GM21367 (cell line): Measurements from ENCODE around the gene RBBP8NL.
"Not testable (repeated sequence)": the region's sequence is repeated elsewhere in the genome, so short reads cannot be mapped to it uniquely, and the experiment has no call there.

Experiments used
- ATAC-seq: cut with Tn5 transposase; IDR thresholded peaks from one replicate; pipeline ENCODE4 v1.9.1; 2021; ENCODE audit not compliant: unreplicated experiment

RBBP8NL gene

DNA sequence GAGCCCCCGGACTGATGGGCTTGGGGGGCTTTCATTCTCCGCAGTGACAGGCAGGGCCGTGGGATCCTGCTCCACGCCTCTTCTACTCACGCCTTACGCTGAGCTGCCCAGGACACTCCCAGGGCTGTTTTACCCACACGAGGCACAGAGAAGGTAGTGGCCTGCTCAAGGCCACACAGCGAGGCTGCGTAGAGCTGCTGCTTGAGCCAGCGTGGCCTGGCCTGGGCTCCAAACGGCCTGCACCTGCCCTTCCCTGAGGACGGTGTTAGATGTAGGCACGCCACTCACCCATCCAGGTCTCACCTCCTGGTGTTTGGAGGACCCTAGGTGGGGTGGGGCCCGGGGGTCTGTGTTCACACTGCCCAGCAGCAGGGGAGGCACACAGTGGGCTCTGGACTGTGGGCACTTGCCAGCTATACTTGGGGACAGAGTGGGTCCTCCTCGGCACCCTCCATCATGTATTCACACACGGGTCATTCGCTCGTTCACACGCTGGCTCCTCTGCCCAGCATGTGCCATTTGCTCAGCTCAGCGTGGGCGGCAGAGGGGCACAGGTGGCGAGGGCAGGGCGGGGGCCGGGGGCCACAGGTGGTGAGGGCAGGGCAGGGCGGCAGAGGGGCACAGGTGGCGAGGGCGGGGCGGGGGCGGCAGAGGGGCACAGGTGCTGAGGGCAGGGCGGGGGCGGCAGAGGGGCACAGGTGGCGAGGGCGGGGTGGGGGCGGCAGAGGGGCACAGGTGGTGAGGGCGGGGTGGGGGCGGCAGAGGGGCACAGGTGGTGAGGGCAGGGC lies 18.4 kb upstream of the RBBP8NL start:
- ATAC-seq: no peak

DNA sequence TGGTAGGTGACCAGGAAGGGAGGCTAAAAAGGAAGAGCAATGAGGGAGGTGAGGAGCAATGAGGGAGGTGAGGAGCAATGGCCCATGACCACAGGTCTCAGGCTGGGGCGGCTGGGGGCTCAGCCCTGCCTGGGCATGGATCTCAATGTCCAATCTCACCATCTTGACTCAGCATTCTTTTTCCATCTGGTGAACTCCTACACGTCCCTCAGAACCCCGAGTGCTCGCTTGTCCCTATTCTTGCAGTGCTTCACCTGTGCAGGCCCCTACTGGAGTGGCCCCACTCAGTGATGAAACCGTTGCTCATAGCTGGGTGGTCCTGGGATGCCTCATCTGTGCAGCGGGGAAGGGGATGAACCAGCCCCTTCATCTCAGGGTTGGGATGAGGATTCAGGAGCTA lies 16.9 kb upstream of the RBBP8NL start:
- ATAC-seq: no peak

DNA sequence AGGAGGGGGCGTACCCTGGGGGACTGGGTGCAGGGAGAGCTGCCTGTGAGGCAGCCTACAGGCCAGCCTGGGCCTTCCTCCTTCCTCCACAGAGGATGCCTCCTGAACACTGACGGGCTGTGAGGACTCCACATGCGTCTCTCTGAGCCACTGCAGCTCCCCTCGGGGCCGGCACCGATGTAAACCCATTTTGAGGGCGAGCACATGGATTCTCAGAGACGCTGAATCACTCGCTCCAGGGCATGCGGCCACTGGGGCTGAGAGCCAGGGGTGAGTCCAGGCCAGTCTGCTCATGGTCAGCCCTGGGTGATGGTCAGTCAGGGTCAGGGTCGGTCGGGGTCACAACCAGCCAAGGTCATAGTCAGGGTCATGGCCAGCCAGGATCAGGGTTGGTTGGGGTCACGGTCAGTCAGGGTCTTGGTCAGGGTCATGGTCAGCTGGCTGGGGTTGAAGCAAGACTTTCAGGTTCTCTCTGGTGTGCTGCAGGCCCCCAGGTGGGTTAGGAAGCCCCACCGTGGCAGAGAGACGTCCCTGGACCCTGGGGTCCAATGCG lies 14.7 kb upstream of the RBBP8NL start:
- no peak for ATAC-seq

DNA sequence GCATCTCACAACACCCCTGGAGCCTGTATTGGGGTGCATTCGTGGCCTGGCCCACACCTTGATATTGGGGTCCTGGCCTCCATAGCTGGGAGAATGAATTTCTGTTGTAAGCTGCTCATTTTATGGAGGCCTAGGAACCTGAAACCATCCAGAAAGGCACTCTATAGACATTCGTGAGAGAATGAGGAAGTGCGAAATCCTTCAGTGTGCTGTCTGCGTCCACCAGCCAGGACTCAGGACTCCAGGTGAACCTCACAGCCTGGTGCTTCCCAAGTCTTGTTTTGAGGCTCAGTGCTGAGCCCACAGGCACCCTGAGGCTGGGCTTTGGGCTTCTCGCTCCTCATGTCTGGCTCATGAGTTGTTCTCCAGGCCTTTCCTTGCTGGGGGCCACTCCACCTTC lies 11.9 kb upstream of the RBBP8NL start:
- ATAC-seq: no peak

DNA sequence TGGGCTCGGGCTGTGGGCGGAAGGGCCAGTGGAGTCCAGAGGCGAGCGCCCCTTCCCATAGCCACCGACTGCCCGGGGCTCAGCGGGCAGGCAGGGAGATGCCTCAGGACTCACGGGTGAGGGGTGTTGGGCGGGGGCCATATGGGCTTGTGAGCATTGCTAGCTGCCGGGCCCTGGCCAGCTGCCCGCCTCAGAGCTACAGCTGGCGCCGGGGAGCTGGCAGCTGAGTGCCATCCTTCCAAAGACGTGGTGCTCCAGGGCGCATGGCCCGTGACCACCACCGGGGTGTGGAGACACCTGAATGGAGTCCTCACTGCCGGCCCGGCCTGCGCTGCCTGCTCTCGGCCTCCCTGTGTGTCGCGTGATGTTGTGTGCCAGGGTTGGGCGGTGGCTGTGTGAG lies 10.6 kb upstream of the RBBP8NL start:
- no peak for ATAC-seq

DNA sequence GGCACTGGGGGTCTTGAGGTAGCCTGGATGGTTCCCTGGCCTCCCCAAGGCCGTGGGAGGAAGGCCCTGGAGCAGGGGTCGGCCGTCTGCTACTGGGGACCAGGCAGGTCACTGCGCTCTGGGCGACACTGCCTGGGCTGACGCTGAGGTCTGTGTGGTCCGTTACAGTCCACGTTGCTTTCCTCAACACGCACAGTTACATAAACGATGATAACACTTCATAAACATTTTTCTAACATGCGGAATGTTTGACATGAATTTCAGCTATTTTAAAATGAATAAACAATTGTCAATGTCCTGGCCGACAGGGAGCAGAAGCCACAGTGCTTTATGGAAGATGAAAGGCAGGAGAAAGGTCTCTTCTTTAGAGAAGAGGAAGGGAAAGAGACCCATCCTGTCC lies 10.2 kb upstream of the RBBP8NL start:
- no peak for ATAC-seq

DNA sequence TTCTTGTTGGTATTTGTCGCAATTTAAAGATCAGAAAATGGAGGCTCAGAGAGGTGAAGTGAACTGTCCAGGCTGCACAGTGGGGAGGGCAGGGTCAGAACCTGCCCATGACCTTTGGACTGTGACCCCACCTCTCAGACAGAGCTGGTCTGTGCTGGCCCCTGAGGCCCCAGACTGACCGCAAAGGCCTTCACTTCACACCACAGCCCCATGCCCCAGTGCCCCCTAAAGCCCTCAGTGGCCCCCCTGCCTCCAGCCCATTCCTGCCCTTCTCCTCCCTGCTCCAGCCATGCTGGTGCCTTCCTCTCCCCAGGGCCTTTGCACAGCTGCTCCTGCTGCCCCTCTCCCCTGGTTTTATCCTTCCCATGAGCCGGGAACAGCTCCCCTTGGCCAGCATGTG lies 9.4 kb upstream of the RBBP8NL start:
- no peak for ATAC-seq

DNA sequence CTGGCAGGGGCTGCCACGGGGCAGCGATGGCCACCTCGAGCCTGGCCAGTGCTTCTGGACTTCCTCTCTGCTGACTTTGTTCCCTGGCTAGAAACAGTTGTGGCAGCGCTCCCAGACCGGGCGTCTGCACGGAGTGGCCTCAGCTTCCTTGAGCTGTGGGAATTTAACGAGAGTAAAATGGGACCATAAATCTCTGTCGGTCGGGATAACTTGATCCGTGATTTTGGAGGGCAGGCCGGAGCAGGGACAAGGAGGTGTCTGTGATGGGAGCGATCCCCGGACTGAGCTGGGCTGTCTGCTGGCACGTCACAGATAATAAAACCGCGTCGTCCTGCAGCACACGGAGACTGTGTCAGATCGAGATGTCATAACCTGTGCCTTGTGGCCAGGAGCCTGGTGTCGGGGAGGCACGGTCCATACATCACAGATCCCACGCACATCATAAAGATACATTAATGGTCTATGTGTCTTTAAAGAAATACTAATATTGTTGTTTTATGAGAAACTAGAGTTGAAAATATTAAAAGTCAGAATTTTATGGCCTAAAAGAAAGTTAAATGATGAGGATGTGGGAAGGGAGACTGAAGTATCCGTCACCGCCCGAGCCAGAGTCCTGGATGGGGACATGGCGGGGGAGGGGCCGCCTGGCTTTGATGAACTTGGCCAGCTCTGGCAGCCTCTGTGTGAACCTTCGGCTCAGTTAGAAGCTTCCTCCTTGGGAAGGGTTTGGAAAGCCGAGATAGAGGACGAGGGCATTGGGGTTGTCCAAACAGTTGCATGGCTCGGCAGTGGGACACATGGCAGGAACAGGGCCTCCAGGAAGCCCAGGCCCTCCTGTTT lies 6.5 kb upstream of the RBBP8NL start:
- ATAC-seq: no peak

DNA sequence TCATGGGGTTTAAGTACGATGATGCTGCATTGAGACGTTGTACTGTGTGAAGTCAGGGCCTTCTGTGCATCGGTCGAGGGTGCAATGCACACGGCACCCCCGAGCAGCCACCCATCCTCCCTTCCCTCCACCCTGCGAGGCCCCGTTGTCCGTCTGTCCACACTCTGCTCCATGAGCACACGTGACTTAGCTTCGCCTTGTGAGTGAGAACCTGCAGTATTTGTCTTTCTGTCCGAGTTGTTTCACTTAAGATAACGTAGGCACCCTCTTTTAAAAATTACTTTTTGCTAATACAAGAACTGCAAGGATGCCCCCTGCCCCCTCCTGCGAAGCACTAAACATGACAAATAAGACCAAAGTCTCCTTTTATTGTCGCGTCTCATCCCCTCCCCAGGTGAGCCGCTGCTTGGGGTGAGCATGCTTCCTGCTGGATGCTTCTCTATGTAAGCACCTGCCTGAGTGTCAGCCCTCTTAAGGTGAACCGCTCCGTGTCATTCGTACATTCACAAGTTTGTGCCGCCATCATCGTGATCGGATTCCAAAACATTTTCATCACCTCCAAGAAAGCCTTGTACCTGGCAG lies 3.6 kb upstream of the RBBP8NL start:
- no peak for ATAC-seq

DNA sequence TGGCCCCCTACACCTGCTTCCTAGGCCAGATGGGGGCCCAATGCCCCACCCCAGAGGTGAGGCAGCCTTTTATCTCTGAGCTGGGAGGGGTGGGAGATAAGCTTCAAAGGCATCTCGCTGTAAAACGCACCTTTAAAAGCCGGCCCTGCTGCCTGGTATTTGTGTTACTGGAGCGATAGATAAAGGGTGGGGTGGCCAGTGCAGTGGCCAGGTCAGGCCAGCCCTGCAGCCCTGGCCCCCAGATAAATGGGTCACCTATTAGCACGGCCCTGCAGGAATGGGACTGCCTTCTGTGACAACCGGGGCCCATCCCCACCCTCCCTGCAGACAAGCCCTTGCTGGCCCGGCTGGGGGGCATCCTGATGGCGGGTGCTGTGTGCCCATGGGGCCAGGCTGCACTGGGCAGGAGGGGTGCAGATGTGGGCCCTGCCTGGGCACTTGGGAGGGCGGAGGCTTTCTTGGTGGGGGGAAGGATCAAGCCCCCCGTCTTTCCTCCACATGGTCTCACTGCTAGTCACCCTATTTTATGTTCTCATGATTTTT lies 3.0 kb upstream of the RBBP8NL start:
- no peak for ATAC-seq

DNA sequence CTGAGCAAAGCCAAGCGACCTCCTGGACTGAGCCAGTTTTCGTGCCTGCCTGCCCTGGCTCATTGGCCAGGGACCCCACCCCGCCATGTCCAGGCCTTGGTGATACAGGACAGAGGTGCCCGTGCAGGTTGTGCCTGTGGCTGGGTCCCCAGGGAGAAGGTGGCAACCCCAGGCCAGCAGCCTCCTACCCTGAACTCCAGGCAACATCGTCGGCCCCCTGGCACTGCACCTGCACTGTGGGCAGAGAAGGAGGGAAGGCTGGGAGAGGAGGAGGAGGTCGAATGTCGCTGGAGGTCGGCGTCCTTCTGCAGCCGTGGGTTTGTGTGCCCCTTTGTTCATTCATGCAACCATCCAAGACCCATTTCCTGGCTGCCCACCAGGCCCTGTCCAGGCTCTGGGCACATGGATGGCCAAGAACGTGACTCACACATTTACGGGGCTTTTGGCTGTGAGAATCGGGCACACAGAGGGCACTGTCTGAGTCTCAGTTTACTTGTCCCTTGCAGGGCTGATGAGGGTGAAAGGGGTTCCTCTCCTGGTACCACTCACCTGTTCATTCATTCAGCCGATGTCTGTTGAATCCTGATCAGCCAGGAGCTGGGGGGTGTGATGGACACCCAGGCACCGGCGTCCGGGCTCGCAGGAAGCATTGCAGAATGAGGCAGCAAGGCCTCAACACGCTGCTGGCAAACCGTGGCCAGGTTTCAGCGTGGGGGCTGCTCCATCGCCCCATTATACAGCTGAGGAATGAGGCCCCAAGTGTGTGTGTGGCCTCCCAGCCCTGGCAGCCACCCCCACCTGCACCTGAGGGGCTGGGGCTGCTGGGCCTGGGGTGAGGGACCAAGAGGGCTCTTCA lies 2.3 kb upstream of the RBBP8NL start:
- no peak for ATAC-seq

DNA sequence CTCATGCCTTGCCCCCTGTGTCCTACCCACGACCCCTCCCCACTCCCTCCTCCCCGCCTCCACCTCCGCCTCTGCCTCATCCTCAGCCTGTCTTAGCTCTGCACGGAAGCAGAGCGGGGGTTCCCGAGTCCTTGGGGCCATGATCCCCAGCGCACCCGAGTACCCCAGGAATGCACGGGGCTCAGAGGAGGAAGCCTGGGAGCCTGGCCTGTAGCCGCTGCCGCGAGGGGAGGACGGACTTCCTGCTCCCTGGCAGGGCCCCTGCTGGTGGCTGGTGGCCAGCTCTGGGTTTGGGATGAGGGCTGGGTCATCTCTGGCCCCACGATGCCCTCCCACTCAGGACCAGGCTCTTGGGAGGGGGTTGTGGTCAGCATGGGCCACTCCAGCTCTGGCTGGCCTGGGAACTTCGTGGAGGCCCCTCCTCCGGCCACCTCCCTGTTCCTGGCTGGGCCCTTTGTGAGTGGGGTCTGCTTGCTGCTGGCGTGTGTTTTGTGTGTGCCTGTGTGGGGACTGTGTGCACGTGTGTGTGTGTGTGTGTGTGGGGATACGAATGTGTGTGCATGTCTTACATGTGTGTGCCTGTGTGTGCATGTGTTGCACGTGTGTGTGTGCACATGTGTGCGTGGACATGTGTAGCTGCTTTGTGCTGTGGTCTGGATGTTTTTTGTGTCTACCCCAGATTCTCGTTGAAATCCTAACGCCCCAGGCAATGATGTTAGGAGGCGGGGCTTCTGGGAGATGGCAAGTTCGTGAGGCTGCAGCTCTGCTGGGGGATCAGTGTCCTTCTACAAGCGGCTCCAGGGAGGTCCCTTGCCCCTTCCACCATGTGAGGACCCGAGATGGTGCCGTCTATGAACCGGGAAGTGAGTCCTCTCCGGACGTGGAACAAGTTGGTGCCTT lies 1.3 kb upstream of the RBBP8NL start:
- no peak for ATAC-seq

DNA sequence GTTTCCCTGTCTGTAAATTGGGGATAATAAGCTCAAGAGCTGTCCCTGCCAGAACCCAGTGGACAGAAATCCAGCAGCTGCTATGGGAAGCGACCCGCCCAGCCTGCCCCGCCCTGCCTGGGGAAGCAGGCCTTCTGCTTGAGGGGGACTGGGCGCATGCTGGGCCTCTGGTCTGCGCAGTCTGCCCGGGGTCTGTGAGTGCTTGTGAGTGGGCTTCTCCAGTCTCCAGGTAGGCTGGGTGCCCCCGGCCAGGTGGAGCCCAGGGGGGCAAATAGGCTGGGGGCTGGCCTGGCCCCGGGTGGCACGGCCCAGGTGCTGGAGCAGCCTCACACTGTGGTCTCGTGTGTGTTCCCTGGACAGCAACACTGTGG lies 648 bp upstream of the RBBP8NL start:
- ATAC-seq: no peak

DNA sequence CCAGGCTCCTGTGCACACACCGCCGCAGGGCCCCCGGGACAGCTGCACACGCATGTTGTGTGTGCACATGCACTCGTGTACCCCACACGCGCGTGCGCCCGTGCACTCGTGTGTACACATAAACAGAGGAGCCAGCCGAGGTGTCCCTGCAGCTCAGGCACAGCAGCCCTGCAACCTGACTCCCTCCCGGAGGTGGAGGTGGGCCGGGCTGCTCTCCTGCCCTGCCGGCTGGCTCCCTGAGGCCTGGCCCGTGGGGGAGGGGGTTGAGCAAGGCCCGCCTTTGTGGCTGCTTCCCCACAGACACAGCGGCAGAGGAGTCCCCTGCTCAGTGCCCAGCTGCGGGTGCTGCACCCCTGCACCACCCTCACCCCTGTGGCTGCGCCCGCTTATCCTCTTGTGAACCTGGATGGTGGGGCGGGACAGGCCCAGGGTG lies 624 bp downstream of the RBBP8NL start:
- ATAC-seq: no peak

DNA sequence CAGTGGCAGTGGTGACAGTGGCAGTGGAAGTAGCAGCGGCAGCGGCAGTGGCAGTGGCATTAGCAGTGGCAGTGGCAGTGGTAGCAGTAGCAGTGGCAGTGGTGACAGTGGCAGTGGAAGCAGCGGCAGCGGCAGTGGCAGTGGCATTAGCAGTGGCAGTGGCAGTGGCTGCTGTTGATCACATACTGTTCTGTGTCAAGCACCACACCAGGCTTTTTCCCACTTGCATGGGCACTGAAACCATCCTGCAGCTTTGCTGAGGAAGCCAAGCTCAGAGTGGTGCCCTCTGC lies 1.3 kb downstream of the RBBP8NL start:
- ATAC-seq: not testable (repeated sequence)

DNA sequence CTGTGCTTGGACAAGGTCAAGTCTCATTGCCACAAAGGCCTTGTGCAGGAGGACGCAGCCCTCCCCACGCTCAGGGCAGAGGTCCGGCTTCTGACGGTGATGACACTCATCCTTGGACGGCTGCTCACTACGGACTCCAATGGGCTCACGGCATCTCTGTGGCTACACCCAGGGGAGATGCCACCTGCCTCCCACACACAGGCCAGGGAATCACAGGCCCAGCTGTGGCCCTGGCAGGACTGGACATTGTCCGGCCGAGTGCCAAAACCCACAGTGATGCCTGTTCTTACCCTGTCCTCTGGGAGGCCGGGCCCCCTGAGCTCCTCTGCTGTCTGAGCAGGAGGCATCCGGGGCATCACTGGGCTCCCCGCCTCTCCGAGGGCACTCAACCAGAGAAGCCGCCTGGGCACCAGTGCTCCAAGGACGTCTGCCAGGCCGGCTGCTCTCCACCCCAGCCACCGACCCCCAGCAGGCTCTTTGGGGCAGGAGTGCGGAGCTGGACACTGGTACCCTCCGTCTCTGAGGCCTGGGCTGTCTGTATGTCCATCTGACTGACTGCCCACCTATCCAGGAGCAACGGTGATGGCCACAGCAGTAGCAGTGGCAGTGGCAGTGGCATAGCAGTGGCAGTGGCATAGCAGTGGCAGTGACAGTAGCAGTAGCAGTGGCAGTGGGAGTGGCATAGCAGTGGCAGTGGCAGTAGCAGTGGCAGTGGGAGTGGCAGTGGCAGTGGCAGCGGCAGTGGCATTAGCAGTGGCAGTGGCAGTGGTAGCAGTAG lies 1.9 kb downstream of the RBBP8NL start:
- ATAC-seq: no peak

DNA sequence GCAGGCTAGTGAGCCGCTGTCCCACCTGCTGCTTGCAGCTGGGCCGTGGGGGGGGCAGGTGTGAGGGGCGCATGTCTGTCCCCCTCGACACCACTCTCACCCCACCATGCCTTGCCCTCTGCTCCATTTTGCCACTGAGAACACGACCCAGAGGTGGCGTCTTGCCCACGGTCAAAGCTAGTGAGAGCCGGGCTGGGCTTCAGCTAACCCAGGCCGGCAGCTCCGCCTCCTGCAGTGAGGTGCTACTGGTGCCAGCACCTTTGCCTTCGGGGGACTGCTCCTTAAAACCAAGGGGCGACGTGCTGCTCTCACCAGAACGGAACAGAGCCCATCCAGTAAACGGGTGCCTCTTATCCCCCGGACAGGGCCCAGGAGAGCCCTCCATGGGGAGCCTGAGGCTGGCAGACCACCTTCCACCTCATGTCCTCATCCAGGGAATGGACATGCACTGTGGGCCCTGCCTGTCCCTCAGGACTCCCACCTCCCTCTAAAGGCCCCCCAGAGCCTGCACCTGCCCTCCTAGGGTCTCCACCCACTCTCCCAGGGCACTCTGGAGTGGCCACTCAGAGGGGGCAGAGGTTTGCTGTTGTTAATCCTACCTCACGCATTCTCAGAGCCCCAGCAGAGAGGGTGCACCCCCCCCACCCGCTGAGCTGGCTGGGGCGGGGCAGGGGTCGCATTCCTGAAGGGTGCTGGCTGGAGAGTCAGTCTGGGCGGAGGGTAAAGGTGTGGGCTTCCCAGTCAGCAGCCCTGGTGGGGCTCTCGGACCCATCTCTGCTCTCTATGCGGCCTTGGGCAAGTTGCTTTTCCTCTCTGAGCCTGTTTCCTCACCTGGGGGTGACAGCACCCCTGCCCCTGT lies 2.9 kb downstream of the RBBP8NL start:
- no peak for ATAC-seq

DNA sequence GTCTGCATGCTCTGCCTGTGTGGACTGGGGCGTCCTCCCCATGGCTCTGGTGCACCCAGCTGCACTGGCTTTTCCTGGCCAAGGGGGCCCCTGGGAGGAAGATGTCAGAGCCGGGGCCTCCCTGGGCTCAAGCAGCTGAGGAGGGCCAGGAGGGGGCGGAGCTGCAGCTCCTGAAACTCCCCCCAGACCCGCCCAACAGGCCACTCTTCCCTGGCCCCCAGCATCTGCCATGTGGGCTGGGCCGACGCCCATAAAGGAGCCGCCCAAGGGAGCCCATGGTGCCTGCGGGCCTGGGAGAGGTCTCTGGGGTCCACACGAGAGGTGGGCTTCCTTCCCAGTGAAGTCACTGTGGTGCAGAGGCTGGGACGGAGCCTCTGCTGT lies 4.0 kb downstream of the RBBP8NL start:
- ATAC-seq: no peak
